ENCODE measurements around the gene LACTBL1. TPM values are rescaled to one million over a fixed set of nuclear protein-coding genes. Genes with fewer than 3 reads are reported as not detected.

Gene LACTBL1
- total and polyA plus RNA-seq, 2 of the 4 experiments (the other 2 are of a cell fraction), result not detected

DNA sequence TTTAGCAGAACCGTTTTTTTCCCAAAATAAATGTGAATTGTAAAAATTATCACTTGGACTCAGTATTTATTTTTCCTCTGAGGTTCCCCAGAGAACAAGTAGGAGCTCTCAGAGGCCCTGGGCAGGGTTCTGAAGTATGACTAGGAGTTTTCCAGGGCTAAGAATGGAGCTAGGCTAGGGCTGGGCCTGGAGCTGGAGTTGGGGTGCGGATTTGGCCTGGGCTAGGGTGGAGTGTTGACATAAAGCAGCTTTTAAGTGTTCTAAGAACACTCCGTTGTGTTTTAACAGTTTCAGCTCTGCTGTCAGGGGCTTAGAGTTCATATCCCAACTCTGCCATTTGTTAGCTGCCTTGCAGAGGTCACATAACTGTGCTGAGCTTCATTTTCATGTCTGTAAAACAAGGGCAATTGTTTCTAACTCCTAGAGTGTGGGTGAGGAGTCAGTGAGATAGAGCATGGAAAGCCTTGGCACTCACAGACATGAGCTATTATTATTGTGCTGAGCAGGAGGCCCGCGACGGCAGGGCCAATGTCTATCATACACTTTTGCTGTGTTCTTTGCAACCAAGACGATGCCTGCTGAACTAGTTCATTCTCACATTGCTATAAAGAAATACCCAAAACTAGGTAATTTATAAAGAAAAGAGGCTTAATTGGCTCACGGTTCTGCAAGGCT is 51.1 kb downstream of the LACTBL1 start:
- in situ Hi-C loops (cut with MboI; ENCODE audit: low sequenced_read_pairs), result loop anchor here (5.0 kb wide), 1 partner anchor 249 kb away; no protein-coding TSS in a partner anchor

More for the DNA sequence above, 51.1 kb downstream of the LACTBL1 start:
- DNase-seq, result no peak
- no peaks in the 10 kb centered on the region for H4K20me1 ChIP-seq (ENCODE audit: insufficient read depth, low read length)
- no peak overlapping the region for H2AFZ ChIP-seq (replicated peaks; ENCODE audit: low read length, poor library complexity)
- H3K27ac ChIP-seq (ENCODE audit: insufficient read depth, low read length), result no peak overlapping the region
- H3K4me3 ChIP-seq (ENCODE audit: insufficient read depth, low read depth, low read length), result no peak overlapping the region
- H3K4me2 ChIP-seq (ENCODE audit: low read depth, low read length), result no peak overlapping the region
- no peak for ATAC-seq (ENCODE audit: low read depth)
- TF ChIP-seq RCOR1 (IDR thresholded peaks at IDR 0.05; ENCODE audit: insufficient replicate concordance, low read length) (no peak), CHD1 (IDR thresholded peaks at IDR 0.05; ENCODE audit: low read depth, low read length) (no peak), MAZ (IDR thresholded peaks at IDR 0.05; ENCODE audit: borderline replicate concordance, low read depth, low read length) (no peak), POLR2A (IDR thresholded peaks at IDR 0.05; ENCODE audit: low read depth, low read length) (no peak), MAFK (IDR thresholded peaks at IDR 0.05; ENCODE audit: low read depth, low read length) (no peak), MXI1 (IDR thresholded peaks at IDR 0.05; ENCODE audit: borderline replicate concordance, low read depth, low read length) (no peak), CEBPB (IDR thresholded peaks at IDR 0.05; ENCODE audit: low read depth, low read length) (no peak), SMC3 (IDR thresholded peaks at IDR 0.05; ENCODE audit: low read depth, low read length) (no peak), BHLHE40 (IDR thresholded peaks at IDR 0.05; ENCODE audit: low read depth, low read length) (no peak), FOS (IDR thresholded peaks at IDR 0.05; ENCODE audit: low read depth, low read length) (no peak), RFX5 (IDR thresholded peaks at IDR 0.05; ENCODE audit: low read depth, low read length) (no peak), NFE2L2 (IDR thresholded peaks at IDR 0.05; ENCODE audit: low read depth, low read length) (no peak), RAD21 (IDR thresholded peaks at IDR 0.05; ENCODE audit: low read length) (no peak)
- TF ChIP-seq, protein P1, sequence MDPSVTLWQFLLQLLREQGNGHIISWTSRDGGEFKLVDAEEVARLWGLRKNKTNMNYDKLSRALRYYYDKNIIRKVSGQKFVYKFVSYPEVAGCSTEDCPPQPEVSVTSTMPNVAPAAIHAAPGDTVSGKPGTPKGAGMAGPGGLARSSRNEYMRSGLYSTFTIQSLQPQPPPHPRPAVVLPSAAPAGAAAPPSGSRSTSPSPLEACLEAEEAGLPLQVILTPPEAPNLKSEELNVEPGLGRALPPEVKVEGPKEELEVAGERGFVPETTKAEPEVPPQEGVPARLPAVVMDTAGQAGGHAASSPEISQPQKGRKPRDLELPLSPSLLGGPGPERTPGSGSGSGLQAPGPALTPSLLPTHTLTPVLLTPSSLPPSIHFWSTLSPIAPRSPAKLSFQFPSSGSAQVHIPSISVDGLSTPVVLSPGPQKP (IDR thresholded peaks at IDR 0.05; ENCODE audit: borderline replicate concordance, low read depth, low read length), result no peak
- TF ChIP-seq, protein P2, sequence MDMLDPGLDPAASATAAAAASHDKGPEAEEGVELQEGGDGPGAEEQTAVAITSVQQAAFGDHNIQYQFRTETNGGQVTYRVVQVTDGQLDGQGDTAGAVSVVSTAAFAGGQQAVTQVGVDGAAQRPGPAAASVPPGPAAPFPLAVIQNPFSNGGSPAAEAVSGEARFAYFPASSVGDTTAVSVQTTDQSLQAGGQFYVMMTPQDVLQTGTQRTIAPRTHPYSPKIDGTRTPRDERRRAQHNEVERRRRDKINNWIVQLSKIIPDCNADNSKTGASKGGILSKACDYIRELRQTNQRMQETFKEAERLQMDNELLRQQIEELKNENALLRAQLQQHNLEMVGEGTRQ (IDR thresholded peaks at IDR 0.05; ENCODE audit: low read depth, low read length), result no peak
- H3K18ac ChIP-seq (ENCODE audit: low read depth, low read length), result no peak overlapping the region
- no peak overlapping the region for H2AK5ac ChIP-seq (ENCODE audit: low read depth, low read length)
- H2BK5ac ChIP-seq (ENCODE audit: low read depth, low read length, poor library complexity, severe bottlenecking), result no peak overlapping the region
- no peak overlapping the region for H3K4ac ChIP-seq (ENCODE audit: low read depth, low read length)
- H4K5ac ChIP-seq (ENCODE audit: low read depth, low read length), result no peak overlapping the region
- H3K56ac ChIP-seq (ENCODE audit: extremely low read depth, insufficient read depth, low read length), result no peak overlapping the region
- H2BK15ac ChIP-seq (ENCODE audit: low read depth, low read length), result no peak overlapping the region
- H3K79me1 ChIP-seq (ENCODE audit: low read depth in 1 of 2, low read length in 2 of 2), result no peaks in the 10 kb centered on the region
- CTCF ChIA-PET, result interaction anchor here (0.9 kb wide), 1 partner anchor 9 kb away, joined by 5 read pairs; no protein-coding TSS in a partner anchor
- peaks cover 6% of the 10 kb centered on the region; the same call in 1 of the 2 replicates for H3K9me3 ChIP-seq (ENCODE audit: control insufficient read depth, insufficient read depth, low read length)
- peaks cover 9% of the 10 kb centered on the region for H3K4me1 ChIP-seq (ENCODE audit: control insufficient read depth, insufficient read depth, low read length)
- no peak overlapping the region for H4K8ac ChIP-seq (ENCODE audit: low read depth in 2 of 2, low read length in 2 of 2)
- H3K27me3 ChIP-seq (ENCODE audit: control insufficient read depth, insufficient read depth, low read length), result peaks cover 11% of the 10 kb centered on the region; the same call in 1 of the 2 replicates
- no peak overlapping the region for H3K14ac ChIP-seq (replicated peaks; ENCODE audit: low read depth, low read length)
- POLR2A ChIA-PET (ENCODE audit: unreplicated experiment), result no interaction called here
- no peak overlapping the region for H4K91ac ChIP-seq (ENCODE audit: insufficient read depth, low read depth, low read length)
- H2BK120ac ChIP-seq (ENCODE audit: low read depth, low read length), result no peak overlapping the region
- 51% methylated on average over 2 of the region's 8 CpGs; no CpG with 5 or more reads in 1 of the 2 experiments for WGBS, 2 experiments (ENCODE audit: extremely low coverage in 2 of 2, insufficient read length in 1 of 2)
- H2BK20ac ChIP-seq (ENCODE audit: low read depth, low read length), result no peak overlapping the region
- H3K23ac ChIP-seq (ENCODE audit: low read depth, low read length), result no peak overlapping the region
- H3K9ac ChIP-seq (ENCODE audit: low read depth, low read length), result no peak overlapping the region
- H3K36me3 ChIP-seq (ENCODE audit: control insufficient read depth, insufficient read depth, low read length), result no peaks in the 10 kb centered on the region
- H3K9me1 ChIP-seq (ENCODE audit: insufficient read depth, low read length), result no peaks in the 10 kb centered on the region; the same call in 1 of the 2 replicates
- no TSS peak for BruUV-seq (replicated peaks)
- H2AK9ac ChIP-seq (replicated peaks; ENCODE audit: low read depth, low read length, poor library complexity), result no peak overlapping the region
- dilution Hi-C loops (cut with HindIII; ENCODE audit: low sequenced_read_pairs, unreplicated experiment) (no loop called here), intact Hi-C loops (cut with micrococcal nuclease) (no loop called here)
